ENCODE measurements around the gene ANKS1B. TPM values are rescaled to one million over a fixed set of nuclear protein-coding genes. Genes with fewer than 3 reads are reported as not detected.

Gene ANKS1B
- total RNA-seq, 1 donor from 2014 or later = 5.6 TPM

- Mint-ChIP-seq H3K36me3 (ENCODE audit: low read depth) (no peaks in the 10 kb centered on the region), H3K9me3 (no peaks in the 10 kb centered on the region), H3K27ac (ENCODE audit: unreplicated experiment) (no peak overlapping the region), H3K4me3 (no peak overlapping the region), H3K27me3 (ENCODE audit: low read depth) (no peaks in the 10 kb centered on the region), H3K4me1 (no peaks in the 10 kb centered on the region)
- no peak for DNase-seq (ENCODE audit: low read depth, low spot score)
- no peak for TF ChIP-seq CTCF (conservative IDR thresholded peaks at IDR 0.05)
Measured at GRCh38 chr12:99906786-99907579, 77.8 kb downstream of the ANKS1B start.

GRCh38 chr12:99901181-99901580 lies 83.6 kb downstream of the ANKS1B start:
- Mint-ChIP-seq H3K27me3 (ENCODE audit: low read depth) (no peaks in the 10 kb centered on the region), H3K9me3 (no peaks in the 10 kb centered on the region), H3K4me1 (no peaks in the 10 kb centered on the region), H3K4me3 (no peak overlapping the region), H3K27ac (ENCODE audit: unreplicated experiment) (no peak overlapping the region), H3K36me3 (ENCODE audit: low read depth) (no peaks in the 10 kb centered on the region)
- no peak for TF ChIP-seq CTCF (conservative IDR thresholded peaks at IDR 0.05)
- no peak for DNase-seq (ENCODE audit: low read depth, low spot score)

- Mint-ChIP-seq H3K4me3 (no peak overlapping the region), H3K27ac (ENCODE audit: unreplicated experiment) (no peak overlapping the region), H3K4me1 (no peaks in the 10 kb centered on the region), H3K27me3 (ENCODE audit: low read depth) (no peaks in the 10 kb centered on the region), H3K36me3 (ENCODE audit: low read depth) (no peaks in the 10 kb centered on the region), H3K9me3 (no peaks in the 10 kb centered on the region)
- no peak for TF ChIP-seq CTCF (conservative IDR thresholded peaks at IDR 0.05)
- no peak for DNase-seq (ENCODE audit: low read depth, low spot score)
Measured at GRCh38 chr12:99898645-99899044, 86.1 kb downstream of the ANKS1B start.

GRCh38 chr12:99879439-99879838 lies 105.3 kb downstream of the ANKS1B start:
- H3K27me3 Mint-ChIP-seq (ENCODE audit: low read depth) = no peaks in the 10 kb centered on the region
- no peak overlapping the region for H3K4me3 Mint-ChIP-seq
- TF ChIP-seq CTCF (conservative IDR thresholded peaks at IDR 0.05) = no peak
- DNase-seq (ENCODE audit: low read depth, low spot score) = no peak
- H3K4me1 Mint-ChIP-seq = no peaks in the 10 kb centered on the region
- H3K36me3 Mint-ChIP-seq (ENCODE audit: low read depth) = no peaks in the 10 kb centered on the region
- no peaks in the 10 kb centered on the region for H3K9me3 Mint-ChIP-seq
- H3K27ac Mint-ChIP-seq (ENCODE audit: unreplicated experiment) = no peak overlapping the region

- H3K27ac Mint-ChIP-seq (ENCODE audit: unreplicated experiment) = no peak overlapping the region
- peaks cover 1% of the 10 kb centered on the region for H3K36me3 Mint-ChIP-seq (ENCODE audit: low read depth)
- no peaks in the 10 kb centered on the region for H3K4me1 Mint-ChIP-seq
- no peak for DNase-seq (ENCODE audit: low read depth, low spot score)
- H3K4me3 Mint-ChIP-seq = no peak overlapping the region
- H3K27me3 Mint-ChIP-seq (ENCODE audit: low read depth) = no peaks in the 10 kb centered on the region
- peaks cover 3% of the 10 kb centered on the region for H3K9me3 Mint-ChIP-seq
- no peak for TF ChIP-seq CTCF (conservative IDR thresholded peaks at IDR 0.05)
Measured at GRCh38 chr12:99875081-99875480, 109.7 kb downstream of the ANKS1B start.
